Measurements from ENCODE around the gene ZEB2. TPM values are rescaled to one million over a fixed set of nuclear protein-coding genes. Genes with fewer than 3 reads are reported as not detected.

Gene ZEB2
- total and polyA plus RNA-seq, 2 of the 13 experiments (the other 11 are each of a cell fraction or from before 2014, with no cell fraction given) = 0.07 TPM; not detected in 1

DNA sequence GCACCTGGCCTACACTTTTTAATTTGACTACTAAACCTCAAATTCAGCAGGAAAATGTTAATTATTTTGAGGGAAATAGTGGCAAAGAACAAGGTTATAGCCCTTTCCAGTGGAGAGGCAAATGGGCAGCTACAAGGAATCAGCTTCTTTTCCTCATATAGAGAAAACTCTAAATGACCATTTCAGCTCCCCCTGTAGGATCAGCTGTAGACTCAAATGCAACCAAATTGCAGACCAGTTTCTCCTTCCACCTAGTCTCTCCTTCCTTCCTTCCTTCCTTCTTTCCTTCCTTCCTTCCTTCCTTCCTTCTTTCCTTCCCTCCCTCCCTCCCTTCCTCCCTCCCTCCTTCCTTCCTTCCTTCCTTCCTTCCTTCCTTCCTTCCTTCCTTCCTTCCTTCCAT, 158.2 kb downstream of the ZEB2 start:
- Histone ChIP-seq H3K36me3 (replicated peaks in 1 of 2; ENCODE audit: control insufficient read depth in 1 of 2, insufficient read depth in 2 of 2, low read length in 2 of 2) (no peaks in the 10 kb centered on the region), H3K4me1 (ENCODE audit: insufficient read depth, low read length) (no peaks in the 10 kb centered on the region), H3K9me3 (ENCODE audit: low read length) (no peaks in the 10 kb centered on the region), H3K27me3 (ENCODE audit: control insufficient read depth in 1 of 2, insufficient read depth in 2 of 2, low read length in 2 of 2) (no peaks in the 10 kb centered on the region), H3K9ac (ENCODE audit: insufficient read depth, low read depth, low read length) (no peak overlapping the region), H4K20me1 (ENCODE audit: insufficient read depth, low read length) (no peaks in the 10 kb centered on the region), H3K4me2 (ENCODE audit: low read depth, low read length) (no peak overlapping the region), H3K27ac (ENCODE audit: extremely low read length, insufficient read depth, low read length) (no peak overlapping the region), H3K4me3 (replicated peaks in 1 of 3; ENCODE audit: insufficient read depth in 1 of 3, low read depth in 2 of 3, low read length in 3 of 3) (no peak overlapping the region), H3K79me2 (ENCODE audit: insufficient read depth, low read length) (no peaks in the 10 kb centered on the region), H2AFZ (ENCODE audit: low read length) (no peak overlapping the region)
- FAIRE-seq (no peak), DNase-seq (ENCODE audit: low spot score) (no peak), ATAC-seq (no peak)
- in situ Hi-C loops (cut with HindIII; ENCODE audit: extremely low pct_ligation_motif_present, low pct_unique_long_range_greater_than_20kb) = no loop called here
- CTCF ChIA-PET (ENCODE audit: low intra/inter-chr PET ratio, low total read pairs) = no interaction called here
- POLR2A ChIA-PET = no interaction called here
- no peak for TF ChIP-seq TARDBP (CRISPR knock-in tag; IDR thresholded peaks at IDR 0.05)
- TF ChIP-seq WIZ (CRISPR knock-in tag; IDR thresholded peaks at IDR 0.05) = no peak
- peak; percentile 49 for TF ChIP-seq HNRNPK (IDR thresholded peaks at IDR 0.05; ENCODE audit: low read depth, low read length, poor library complexity, severe bottlenecking)
- no peak for TF ChIP-seq ZNF24 (IDR thresholded peaks at IDR 0.05)
- no peak for TF ChIP-seq ZC3H4 (CRISPR knock-in tag; IDR thresholded peaks at IDR 0.05; ENCODE audit: borderline replicate concordance)
- TF ChIP-seq, protein P1, sequence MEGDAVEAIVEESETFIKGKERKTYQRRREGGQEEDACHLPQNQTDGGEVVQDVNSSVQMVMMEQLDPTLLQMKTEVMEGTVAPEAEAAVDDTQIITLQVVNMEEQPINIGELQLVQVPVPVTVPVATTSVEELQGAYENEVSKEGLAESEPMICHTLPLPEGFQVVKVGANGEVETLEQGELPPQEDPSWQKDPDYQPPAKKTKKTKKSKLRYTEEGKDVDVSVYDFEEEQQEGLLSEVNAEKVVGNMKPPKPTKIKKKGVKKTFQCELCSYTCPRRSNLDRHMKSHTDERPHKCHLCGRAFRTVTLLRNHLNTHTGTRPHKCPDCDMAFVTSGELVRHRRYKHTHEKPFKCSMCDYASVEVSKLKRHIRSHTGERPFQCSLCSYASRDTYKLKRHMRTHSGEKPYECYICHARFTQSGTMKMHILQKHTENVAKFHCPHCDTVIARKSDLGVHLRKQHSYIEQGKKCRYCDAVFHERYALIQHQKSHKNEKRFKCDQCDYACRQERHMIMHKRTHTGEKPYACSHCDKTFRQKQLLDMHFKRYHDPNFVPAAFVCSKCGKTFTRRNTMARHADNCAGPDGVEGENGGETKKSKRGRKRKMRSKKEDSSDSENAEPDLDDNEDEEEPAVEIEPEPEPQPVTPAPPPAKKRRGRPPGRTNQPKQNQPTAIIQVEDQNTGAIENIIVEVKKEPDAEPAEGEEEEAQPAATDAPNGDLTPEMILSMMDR (CRISPR knock-in tag; IDR thresholded peaks at IDR 0.05) = 0 out of 2 replicates have a peak, but pooled peaks have one; percentile 4
- BruUV-seq (replicated peaks) = no TSS peak
- intact Hi-C loops (cut with micrococcal nuclease; ENCODE audit: unreplicated experiment) = no loop called here

DNA sequence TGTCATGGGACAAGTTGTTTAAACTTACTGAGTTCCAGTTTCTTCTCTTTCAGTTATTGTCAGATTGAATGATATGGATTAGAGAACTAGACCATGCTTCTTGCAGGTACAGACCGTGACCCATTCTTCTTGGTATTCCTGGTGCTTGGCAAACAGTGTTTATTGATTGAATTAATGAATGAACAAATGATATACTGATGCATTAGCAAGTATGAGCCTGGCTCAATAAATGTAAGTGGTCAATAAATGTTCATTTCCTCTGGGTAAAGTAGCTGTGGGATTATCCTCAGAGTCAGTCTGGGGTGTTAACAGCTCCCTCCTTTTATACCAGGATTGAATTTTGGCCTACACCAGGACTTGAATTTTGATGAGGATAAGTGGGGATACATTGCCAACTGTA, 160.2 kb downstream of the ZEB2 start:
- Histone ChIP-seq H3K27ac (ENCODE audit: extremely low read length, insufficient read depth, low read length) (no peak overlapping the region), H3K36me3 (replicated peaks in 1 of 2; ENCODE audit: control insufficient read depth in 1 of 2, insufficient read depth in 2 of 2, low read length in 2 of 2) (no peaks in the 10 kb centered on the region), H3K9me3 (ENCODE audit: low read length) (no peaks in the 10 kb centered on the region), H3K9ac (ENCODE audit: insufficient read depth, low read depth, low read length) (no peak overlapping the region), H3K4me3 (replicated peaks in 1 of 3; ENCODE audit: insufficient read depth in 1 of 3, low read depth in 2 of 3, low read length in 3 of 3) (no peak overlapping the region), H2AFZ (ENCODE audit: low read length) (no peak overlapping the region), H3K4me1 (ENCODE audit: insufficient read depth, low read length) (no peaks in the 10 kb centered on the region), H3K4me2 (ENCODE audit: low read depth, low read length) (no peak overlapping the region), H3K79me2 (ENCODE audit: insufficient read depth, low read length) (no peaks in the 10 kb centered on the region), H3K27me3 (ENCODE audit: control insufficient read depth in 1 of 2, insufficient read depth in 2 of 2, low read length in 2 of 2) (no peaks in the 10 kb centered on the region), H4K20me1 (ENCODE audit: insufficient read depth, low read length) (no peaks in the 10 kb centered on the region)
- TF ChIP-seq KDM6A (CRISPR knock-in tag; IDR thresholded peaks at IDR 0.05; ENCODE audit: low read depth) = no peak
- TF ChIP-seq PAF1 (CRISPR knock-in tag; IDR thresholded peaks at IDR 0.05) = no peak
- no peak for TF ChIP-seq XRCC5 (optimal IDR thresholded peaks at IDR 0.05; ENCODE audit: low read length)
- no peak for TF ChIP-seq RBFOX2 (IDR thresholded peaks at IDR 0.05; ENCODE audit: low read depth, low read length)
- TF ChIP-seq PCBP2 (optimal IDR thresholded peaks at IDR 0.05; ENCODE audit: low read depth, low read length, poor library complexity, severe bottlenecking) = no peak
- no peak for TF ChIP-seq SNRNP70 (IDR thresholded peaks at IDR 0.05; ENCODE audit: low read depth, low read length)
- ChIA-PET POLR2A (no interaction called here), CTCF (ENCODE audit: low intra/inter-chr PET ratio, low total read pairs) (no interaction called here)
- 11% methylated on average over 1 of the region's 1 CpG for WGBS (ENCODE audit: low lambda C conversion rate)
- FAIRE-seq (no peak), DNase-seq (ENCODE audit: low spot score) (no peak), ATAC-seq (no peak)
- BruUV-seq (replicated peaks) = no TSS peak
- intact Hi-C loops (cut with micrococcal nuclease; ENCODE audit: unreplicated experiment) = no loop called here
- in situ Hi-C loops (cut with HindIII; ENCODE audit: extremely low pct_ligation_motif_present, low pct_unique_long_range_greater_than_20kb) = no loop called here

Measured in HepG2 (cell line).